ENCODE measurements around the gene HOXA9.

- no peak for TF ChIP-seq POLR2A (IDR thresholded peaks at IDR 0.05; ENCODE audit: extremely low read depth, insufficient read length)
- TF ChIP-seq MYC (IDR thresholded peaks at IDR 0.05; ENCODE audit: low read depth, low read length) = no peak
- TF ChIP-seq, protein P1, sequence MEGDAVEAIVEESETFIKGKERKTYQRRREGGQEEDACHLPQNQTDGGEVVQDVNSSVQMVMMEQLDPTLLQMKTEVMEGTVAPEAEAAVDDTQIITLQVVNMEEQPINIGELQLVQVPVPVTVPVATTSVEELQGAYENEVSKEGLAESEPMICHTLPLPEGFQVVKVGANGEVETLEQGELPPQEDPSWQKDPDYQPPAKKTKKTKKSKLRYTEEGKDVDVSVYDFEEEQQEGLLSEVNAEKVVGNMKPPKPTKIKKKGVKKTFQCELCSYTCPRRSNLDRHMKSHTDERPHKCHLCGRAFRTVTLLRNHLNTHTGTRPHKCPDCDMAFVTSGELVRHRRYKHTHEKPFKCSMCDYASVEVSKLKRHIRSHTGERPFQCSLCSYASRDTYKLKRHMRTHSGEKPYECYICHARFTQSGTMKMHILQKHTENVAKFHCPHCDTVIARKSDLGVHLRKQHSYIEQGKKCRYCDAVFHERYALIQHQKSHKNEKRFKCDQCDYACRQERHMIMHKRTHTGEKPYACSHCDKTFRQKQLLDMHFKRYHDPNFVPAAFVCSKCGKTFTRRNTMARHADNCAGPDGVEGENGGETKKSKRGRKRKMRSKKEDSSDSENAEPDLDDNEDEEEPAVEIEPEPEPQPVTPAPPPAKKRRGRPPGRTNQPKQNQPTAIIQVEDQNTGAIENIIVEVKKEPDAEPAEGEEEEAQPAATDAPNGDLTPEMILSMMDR (IDR thresholded peaks at IDR 0.05; ENCODE audit: low read depth, low read length) = no peak
- TF ChIP-seq, protein P2, sequence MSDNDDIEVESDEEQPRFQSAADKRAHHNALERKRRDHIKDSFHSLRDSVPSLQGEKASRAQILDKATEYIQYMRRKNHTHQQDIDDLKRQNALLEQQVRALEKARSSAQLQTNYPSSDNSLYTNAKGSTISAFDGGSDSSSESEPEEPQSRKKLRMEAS (IDR thresholded peaks at IDR 0.05; ENCODE audit: low read depth, low read length) = no peak
Observed at GRCh38 chr7:27180431-27181420, 15.4 kb upstream of the HOXA9 start.

Data from NB4 (cell line).